Ectodermal cell (in vitro differentiated cells): ENCODE results near the gene MAP4K3. TPM values are rescaled to one million over a fixed set of nuclear protein-coding genes. Genes with fewer than 3 reads are reported as not detected.

Experiments
- H3K27ac ChIP-seq: 2 replicates; pipeline ENCODE4 v1.7.0; 2013; ENCODE audit warnings: mild to moderate bottlenecking, low read depth, low read length; ENCODE audit not compliant: insufficient read depth, poor library complexity, severe bottlenecking
- H3K27me3 ChIP-seq: 2 replicates; pipeline ENCODE4 v1.7.0; 2013; ENCODE audit warnings: mild to moderate bottlenecking, low read length; ENCODE audit not compliant: insufficient read depth, control insufficient read depth, poor library complexity, severe bottlenecking
- H3K36me3 ChIP-seq: one replicate; pipeline ENCODE4 v1.7.0; 2013; ENCODE audit warnings: low read length; ENCODE audit not compliant: control insufficient read depth, insufficient read depth
- H3K4me1 ChIP-seq: one replicate; pipeline ENCODE4 v1.7.0; 2013; ENCODE audit warnings: low read length; ENCODE audit not compliant: control insufficient read depth, insufficient read depth
- H3K4me3 ChIP-seq: 2 replicates; pipeline ENCODE4 v1.7.0; 2013; ENCODE audit warnings: low read depth, low read length, control low read depth; ENCODE audit not compliant: insufficient read depth
- H3K9me3 ChIP-seq: 2 replicates; pipeline ENCODE4 v1.7.0; 2013; ENCODE audit warnings: mild to moderate bottlenecking, low read length, moderate library complexity; ENCODE audit not compliant: control insufficient read depth
- WGBS, 2 experiments: methylation state at CpG; one replicate each; pipeline ENCODE4 v1.1.7; 2013; ENCODE audit warnings: missing lambda C conversion rate in 2 of 2; 5-methylcytosine and 5-hydroxymethylcytosine counted together
- polyA plus RNA-seq, 4 experiments: library from polyadenylated mRNA; stranded (reverse); fragments of 50-300 nt; gene quantifications; one replicate each; pipeline ENCODE4 v1.2.3, GENCODE V29; 2013

Gene MAP4K3
- polyA plus RNA-seq (2013, experiment 1 of 4) = 35.8 TPM
- polyA plus RNA-seq (2013, experiment 2 of 4) = 33.0 TPM
- 26.6 TPM for polyA plus RNA-seq (2013, experiment 3 of 4)
- 29.4 TPM for polyA plus RNA-seq (2013, experiment 4 of 4)

DNA sequence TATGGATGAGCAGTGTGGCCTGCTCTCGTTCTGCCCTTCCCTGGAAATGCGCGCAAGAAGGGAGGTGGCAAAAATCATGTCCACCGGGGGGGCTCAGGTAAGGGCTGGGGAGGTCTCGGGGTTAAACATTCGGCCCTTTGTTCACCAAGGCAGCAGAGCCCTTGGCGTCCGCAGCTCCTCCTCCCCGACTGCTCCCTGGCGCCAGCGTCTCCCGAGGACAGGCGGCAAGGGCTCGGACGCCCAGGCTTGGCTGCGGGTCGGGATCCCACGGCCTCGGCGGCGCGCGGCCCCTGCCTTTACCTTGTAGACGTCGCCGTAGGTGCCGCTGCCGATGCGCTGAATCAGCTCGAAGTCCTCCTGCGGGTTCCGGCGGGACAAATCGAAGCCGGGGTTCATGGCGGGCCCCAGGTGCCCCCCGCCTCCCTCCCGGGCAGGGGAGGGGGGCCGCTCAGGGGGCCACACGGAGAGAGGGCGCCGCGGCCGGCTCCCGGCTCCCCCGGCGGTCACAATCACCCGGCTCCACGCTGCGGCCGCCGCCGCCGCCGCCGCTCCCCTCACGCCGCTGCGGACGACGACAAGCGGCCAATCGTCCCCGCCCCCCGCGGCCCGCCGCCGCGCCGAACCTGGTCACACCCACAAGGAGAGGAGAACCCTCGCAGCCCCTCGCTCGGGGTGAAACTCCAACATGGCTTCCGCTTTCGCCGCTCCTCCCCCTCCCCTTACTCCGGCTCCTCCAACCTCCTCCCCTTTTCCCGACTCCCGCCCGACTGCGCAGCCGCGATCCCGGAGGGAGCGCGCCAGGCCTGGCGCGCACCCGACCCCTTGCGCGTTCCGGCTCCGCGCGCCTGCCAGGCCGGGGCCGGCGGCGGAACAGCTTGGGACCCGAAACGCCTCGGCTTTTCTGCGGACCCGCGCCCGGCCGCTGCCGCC is at the start of gene MAP4K3:
TSS of gene MAP4K3 (minus strand) at position 694 of the 930 bp plus-strand sequence. CDS start at position 396, 298 bp downstream.
- Histone ChIP-seq H3K4me1 (peaks cover 19% of the 10 kb centered on the region), H3K36me3 (no peaks in the 10 kb centered on the region), H3K27ac (peak within 1 kb of the TSS; percentile 88), H3K27me3 (peaks cover 3% of the 10 kb centered on the region), H3K4me3 (peak within 1 kb of the TSS; percentile 89), H3K9me3 (no peaks in the 10 kb centered on the region)
- 0% methylated on average over 109 of the region's 109 CpGs for WGBS, 2 experiments

DNA sequence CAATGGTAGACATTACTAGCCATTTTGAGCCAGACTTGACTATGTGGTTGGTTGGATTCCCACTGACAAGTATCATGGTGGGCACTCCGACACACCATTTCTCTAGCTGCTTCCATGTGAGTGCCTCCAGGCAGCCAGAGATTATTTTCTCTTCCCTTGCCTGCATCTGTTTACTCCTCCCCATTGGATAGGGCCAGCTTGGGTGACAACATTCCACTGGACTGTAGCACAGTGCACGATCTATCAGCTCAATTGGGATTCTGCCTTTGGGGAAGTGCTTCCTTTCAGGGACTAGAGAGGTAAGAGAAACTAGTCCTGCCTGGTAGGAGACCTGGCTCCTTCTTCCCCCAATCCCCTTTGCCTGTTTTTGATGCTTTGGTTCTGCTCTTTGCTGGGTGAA is 49.0 kb upstream of the MAP4K3 start:
- Histone ChIP-seq H3K4me3 (no peak overlapping the region), H3K27me3 (no peaks in the 10 kb centered on the region), H3K9me3 (no peaks in the 10 kb centered on the region), H3K27ac (no peak overlapping the region), H3K4me1 (peaks cover 4% of the 10 kb centered on the region), H3K36me3 (no peaks in the 10 kb centered on the region)
- 74 to 88% methylated on average over 2 of the region's 2 CpGs for WGBS, 2 experiments

DNA sequence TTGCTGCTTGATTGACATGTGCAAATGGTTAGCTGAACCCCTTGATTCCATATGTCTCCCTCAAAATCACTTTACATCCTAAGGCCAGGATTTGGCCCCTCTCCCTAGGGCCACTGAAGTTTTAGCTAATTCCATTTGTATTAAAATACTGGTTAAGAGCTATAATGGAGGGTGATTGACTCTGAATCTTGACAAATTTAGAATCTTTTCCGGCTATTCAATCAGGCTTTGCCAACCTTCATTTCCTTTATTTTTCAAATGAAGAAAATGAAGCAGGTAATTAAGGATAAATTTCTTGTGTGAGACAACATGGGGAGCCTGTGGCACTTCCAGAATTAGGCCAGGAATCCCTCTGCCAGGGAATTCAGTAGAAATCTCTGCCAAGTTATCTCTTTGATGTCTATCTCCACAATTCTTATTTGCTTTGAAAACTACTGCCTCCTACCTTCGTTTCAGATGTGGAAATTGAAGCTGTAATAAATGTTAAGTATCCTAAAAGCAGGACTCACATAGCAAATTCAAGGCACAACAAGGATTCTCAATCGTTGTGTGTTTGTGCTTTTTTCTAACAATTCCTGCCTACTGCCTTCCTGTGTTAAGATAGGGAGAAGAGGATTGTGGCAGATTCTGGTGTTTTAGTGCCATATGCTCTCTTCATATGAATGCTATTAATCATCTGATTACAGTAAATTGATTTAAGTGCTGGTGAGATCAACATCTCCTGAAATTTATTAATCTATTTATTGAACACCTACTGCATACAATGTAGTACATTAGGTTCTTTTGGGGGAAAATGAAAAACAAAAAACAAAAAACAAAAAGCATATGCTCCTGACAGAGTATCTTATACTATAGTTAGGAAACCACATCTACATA is 47.8 kb upstream of the MAP4K3 start:
- Histone ChIP-seq H3K9me3 (no peaks in the 10 kb centered on the region), H3K4me3 (no peak overlapping the region), H3K27ac (no peak overlapping the region), H3K4me1 (peaks cover 4% of the 10 kb centered on the region), H3K36me3 (no peaks in the 10 kb centered on the region), H3K27me3 (no peaks in the 10 kb centered on the region)
- WGBS, 2 experiments = 63 to 74% methylated on average over 2 to 3 of the region's 3 CpGs

DNA sequence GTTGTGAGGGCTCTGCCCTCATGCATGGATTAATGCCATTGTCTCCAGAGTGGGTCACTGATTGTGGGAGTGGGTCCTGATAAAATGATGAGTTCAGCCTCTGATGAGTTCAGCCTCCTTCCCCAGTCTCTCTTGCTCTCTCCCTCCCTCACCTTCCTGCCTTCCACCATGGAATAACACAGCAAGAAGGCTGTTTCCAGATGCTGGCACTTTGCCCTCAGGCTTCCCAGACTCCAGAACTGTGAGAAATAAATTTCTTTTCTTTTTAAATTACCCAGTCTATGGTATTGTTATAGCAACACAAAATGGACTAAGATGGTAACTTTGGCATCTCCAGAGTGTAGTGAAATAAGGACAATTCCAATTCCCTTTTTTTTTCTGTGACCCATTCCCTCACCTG is 47.1 kb upstream of the MAP4K3 start:
- Histone ChIP-seq H3K4me3 (no peak overlapping the region), H3K36me3 (no peaks in the 10 kb centered on the region), H3K27me3 (no peaks in the 10 kb centered on the region), H3K4me1 (peaks cover 4% of the 10 kb centered on the region), H3K9me3 (no peaks in the 10 kb centered on the region), H3K27ac (no peak overlapping the region)

DNA sequence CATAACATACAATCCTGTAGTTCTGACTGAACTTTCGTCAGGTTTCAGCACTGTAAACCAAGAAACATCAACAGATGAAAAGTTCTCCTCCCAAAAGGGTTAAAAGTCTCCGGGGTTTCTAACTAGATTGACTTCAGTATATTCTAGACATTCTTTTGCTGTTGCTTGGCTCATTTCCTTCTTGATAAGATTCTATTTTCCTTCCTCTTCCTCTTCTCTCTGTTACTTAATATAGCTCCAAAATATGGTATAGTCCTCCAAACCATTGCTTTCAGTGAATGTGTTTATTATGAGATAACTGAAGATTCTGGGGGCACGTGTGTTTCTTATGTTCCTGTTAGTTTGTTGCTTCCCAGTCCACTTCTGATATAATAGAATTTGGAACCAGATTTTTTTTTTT is 46.4 kb upstream of the MAP4K3 start:
- H3K4me1 ChIP-seq = peaks cover 4% of the 10 kb centered on the region
- no peaks in the 10 kb centered on the region for H3K36me3 ChIP-seq
- no peaks in the 10 kb centered on the region for H3K9me3 ChIP-seq
- 69 to 78% methylated on average over 2 to 3 of the region's 3 CpGs for WGBS, 2 experiments
- no peak overlapping the region for H3K27ac ChIP-seq
- H3K27me3 ChIP-seq = no peaks in the 10 kb centered on the region
- H3K4me3 ChIP-seq = no peak overlapping the region

DNA sequence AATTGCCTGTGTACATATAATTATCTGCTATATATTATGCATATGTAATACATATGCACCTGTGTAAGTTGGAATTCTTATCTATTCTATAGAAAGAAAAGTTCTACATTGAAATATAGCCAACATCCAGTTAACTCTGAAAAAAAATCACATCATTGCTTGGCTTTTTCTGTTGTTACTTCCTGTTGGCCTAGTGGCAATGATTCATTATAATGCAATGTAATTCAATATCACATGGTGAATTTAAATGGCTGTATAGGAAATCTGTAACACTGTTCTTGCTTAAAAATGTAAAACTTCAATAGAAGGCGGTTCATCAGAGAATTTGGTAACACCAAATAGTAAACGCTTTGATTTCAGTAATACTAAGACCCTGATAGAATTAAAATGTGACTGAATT is 44.5 kb upstream of the MAP4K3 start:
- Histone ChIP-seq H3K4me1 (peaks cover 4% of the 10 kb centered on the region), H3K36me3 (no peaks in the 10 kb centered on the region), H3K4me3 (no peak overlapping the region), H3K9me3 (no peaks in the 10 kb centered on the region), H3K27me3 (no peaks in the 10 kb centered on the region), H3K27ac (no peak overlapping the region)
- 92% methylated on average over 1 of the region's 2 CpGs; no CpG with 5 or more reads in 1 of the 2 experiments for WGBS, 2 experiments

DNA sequence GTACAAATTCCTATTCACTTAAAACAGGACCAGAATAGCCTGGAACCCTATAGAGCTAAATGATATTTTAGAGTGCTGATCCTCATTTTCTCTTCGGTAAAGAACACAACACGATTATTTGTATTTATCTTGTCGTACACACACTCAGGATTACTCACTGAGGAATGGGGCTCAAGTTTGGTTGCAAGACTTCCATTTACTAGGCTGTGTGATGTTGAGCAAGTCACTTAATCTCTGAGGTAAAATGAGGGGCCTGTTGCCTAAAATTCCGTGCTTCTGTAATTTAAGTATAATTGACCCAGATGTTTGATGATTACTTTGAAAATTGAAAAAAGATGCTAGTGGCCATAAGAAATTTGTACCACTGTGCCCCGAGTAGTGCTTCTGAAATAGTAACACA is 42.6 kb upstream of the MAP4K3 start:
- 92% methylated on average over 5 of the region's 5 CpGs for whole genome bisulfite sequencing, 2 experiments

DNA sequence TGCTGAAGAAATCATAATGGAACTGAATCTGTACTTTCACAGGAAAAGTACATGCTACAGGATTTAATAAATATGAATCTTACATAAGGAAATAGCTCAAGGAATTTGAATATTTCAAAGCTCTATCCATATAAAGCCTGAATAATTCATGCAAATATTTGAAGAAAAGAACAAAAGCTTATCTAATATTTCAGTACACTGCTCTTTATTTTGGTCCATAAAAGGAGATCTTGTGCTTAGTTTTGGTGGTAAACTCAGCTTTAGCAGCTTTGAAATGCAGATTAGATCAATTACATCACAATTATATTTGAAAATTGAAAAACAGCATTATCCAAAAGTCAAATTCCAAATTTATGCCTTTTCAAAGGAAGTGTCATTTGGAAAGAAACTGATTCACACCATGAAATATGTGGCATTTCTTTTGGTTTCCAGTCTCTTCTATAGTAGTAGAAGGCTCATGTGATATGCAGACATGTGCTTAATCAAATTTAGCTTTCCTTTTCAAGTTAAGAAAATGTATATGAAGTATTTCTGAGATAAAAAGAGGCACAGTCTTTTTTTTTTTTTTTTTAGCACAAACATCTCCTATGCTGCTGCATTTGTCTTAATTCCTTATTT is 42.1 kb upstream of the MAP4K3 start:
- Histone ChIP-seq H3K9me3 (no peaks in the 10 kb centered on the region), H3K4me1 (peaks cover 3% of the 10 kb centered on the region), H3K36me3 (no peaks in the 10 kb centered on the region), H3K27me3 (no peaks in the 10 kb centered on the region), H3K27ac (no peak overlapping the region), H3K4me3 (no peak overlapping the region)

More for the DNA sequence above, 42.6 kb upstream of the MAP4K3 start:
- no peaks in the 10 kb centered on the region for H3K9me3 ChIP-seq
- peaks cover 4% of the 10 kb centered on the region for H3K4me1 ChIP-seq
- no peak overlapping the region for H3K27ac ChIP-seq
- no peaks in the 10 kb centered on the region for H3K36me3 ChIP-seq
- H3K4me3 ChIP-seq = no peak overlapping the region
- H3K27me3 ChIP-seq = no peaks in the 10 kb centered on the region

DNA sequence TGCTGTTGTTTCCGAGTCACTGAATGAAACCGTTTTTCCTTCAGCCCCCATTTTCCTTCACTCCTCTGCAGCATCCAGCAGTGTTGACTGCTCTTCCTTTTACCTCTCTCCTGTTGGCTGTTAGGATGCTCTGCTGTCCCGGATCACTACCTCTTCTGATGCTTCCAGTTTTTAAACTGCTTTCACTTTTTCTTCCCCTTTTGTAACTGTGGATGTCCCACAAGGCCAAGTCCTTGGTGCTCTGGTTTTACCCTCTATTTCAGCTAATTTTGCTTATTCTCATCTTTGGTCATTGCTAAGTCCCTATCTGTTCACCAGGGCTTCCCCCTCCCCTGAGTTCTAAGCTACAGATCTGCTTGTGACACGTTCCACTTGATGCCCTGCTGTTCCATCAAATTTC is 39.4 kb upstream of the MAP4K3 start:
- Histone ChIP-seq H3K4me3 (no peak overlapping the region), H3K27me3 (no peaks in the 10 kb centered on the region), H3K27ac (no peak overlapping the region), H3K36me3 (no peaks in the 10 kb centered on the region), H3K9me3 (no peaks in the 10 kb centered on the region), H3K4me1 (no peaks in the 10 kb centered on the region)
- WGBS, 2 experiments = 88 to 89% methylated on average over 4 of the region's 4 CpGs
